Gastrocnemius medialis (tissue), 4 donors: ENCODE results near the gene CDH23. TPM values are rescaled to one million over a fixed set of nuclear protein-coding genes. Genes with fewer than 3 reads are reported as not detected.

Source experiments
- ATAC-seq, 2 donors: fragments of 150-250 bp; one replicate each; pipeline ENCODE4 v1.9.1; 2016
- DNase-seq, 2 donors: peaks; one replicate each; pipeline ENCODE4 v3.0.0-alpha.2; 2019
- H3K27ac ChIP-seq, 4 donors: fragments of 200-600 bp; sonication (generic); 1 replicate in 1 of 4; 2 replicates in 3 of 4; pipeline ENCODE4 v1.5.1; 2016 to 2018; ENCODE audit warnings: mild to moderate bottlenecking in 2 of 4, moderate library complexity in 1 of 4
- H3K27me3 ChIP-seq, 3 donors: fragments of 200-600 bp; sonication (generic) in 2 of 3; 1 replicate in 1 of 3; 2 replicates in 2 of 3; pipeline versions ENCODE4 v1.5.1 to v1.6.0; 2016 to 2019; ENCODE audit warnings: mild to moderate bottlenecking in 1 of 3, moderate library complexity in 1 of 3
- H3K36me3 ChIP-seq, 2 donors: fragments of 200-600 bp; sonication (generic) in 1 of 2; one replicate each; pipeline ENCODE4 v1.5.1; 2017 to 2018
- H3K4me1 ChIP-seq, 2 donors: fragments of 200-600 bp; sonication (generic) in 1 of 2; one replicate each; pipeline ENCODE4 v1.5.1; 2016 to 2017; ENCODE audit warnings: mild to moderate bottlenecking in 2 of 2
- H3K4me3 ChIP-seq, 4 donors: fragments of 200-600 bp; sonication (generic) in 3 of 4; 1 replicate in 1 of 4; 2 replicates in 3 of 4; pipeline ENCODE4 v1.5.1; 2016 to 2019; ENCODE audit warnings: mild to moderate bottlenecking in 2 of 4
- H3K9me3 ChIP-seq, 3 donors: fragments of 200-600 bp; sonication (generic) in 2 of 3; 1 replicate in 1 of 3; 2 replicates in 2 of 3; pipeline ENCODE4 v1.5.1; 2016 to 2019
- POLR2A ChIP-seq, 2 donors: fragments of 450-650 bp; IDR thresholded peaks; one replicate each; pipeline ENCODE4 v1.6.1; 2017; ENCODE audit warnings: antibody characterized with exemption in 2 of 2, mild to moderate bottlenecking in 2 of 2, moderate library complexity in 2 of 2
- in situ Hi-C, 4 donors: fragments of 200-750 bp; cut with MboI; loops; one replicate each; pipeline versions ENCODE4 v1.15.0 to v1.8.0; 2017; ENCODE audit warnings: low sequenced_read_pairs in 4 of 4
- intact Hi-C: fragments of 100-400 bp; cut with DNase I; formaldehyde crosslinking; loops from one replicate; pipeline ENCODE4 v1.15.1; 2023; ENCODE audit warnings: low total_unique reads
- total RNA-seq, 4 donors: library from RNA; depleted of rRNA; stranded (reverse); fragments of >200 nt; gene quantifications; one replicate each; pipeline versions ENCODE4 v1.1.0 to v1.2.3, GENCODE V29; 2016
- TF ChIP-seq, protein P1 (sequence below), 5 experiments: fragments of 450-650 bp in 3 of 5; fragments of 200-600 bp in 2 of 5; sonication (generic) in 2 of 5; IDR thresholded peaks in 4 of 5; conservative IDR thresholded peaks in 1 of 5; 1 replicate in 4 of 5; 2 replicates in 1 of 5; pipeline ENCODE4 v1.5.1; 2016 to 2019; ENCODE audit warnings: antibody characterized with exemption in 5 of 5, mild to moderate bottlenecking in 3 of 5, moderate library complexity in 3 of 5

CDH23 gene
- total RNA-seq, 4 donors from 2014 or later = 0.53 to 1.8 (median 1.2) TPM

DNA sequence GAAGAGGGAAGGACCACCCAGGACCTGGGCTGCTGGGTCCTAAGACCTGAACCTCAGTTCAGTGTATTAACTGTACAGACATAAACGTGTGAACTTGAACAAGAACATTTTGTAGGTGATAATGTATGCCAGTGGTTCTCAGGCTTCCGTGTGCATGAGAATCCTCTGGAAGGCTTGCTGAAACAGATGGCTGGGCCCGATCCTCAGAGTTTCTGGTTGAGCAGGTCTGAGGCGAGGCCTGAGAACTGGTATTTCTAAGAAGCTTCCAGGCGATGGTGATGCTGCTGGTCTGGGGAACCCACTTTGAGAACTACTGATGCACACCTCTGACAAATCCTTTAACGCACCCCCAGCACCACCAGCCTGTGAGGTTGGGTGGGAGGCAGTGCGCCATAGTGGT lies 70.4 kb downstream of the CDH23 start:
- Histone ChIP-seq H3K36me3 (no peaks in the 10 kb centered on the region), H3K27ac (no peak overlapping the region)
- TF ChIP-seq, protein P1, sequence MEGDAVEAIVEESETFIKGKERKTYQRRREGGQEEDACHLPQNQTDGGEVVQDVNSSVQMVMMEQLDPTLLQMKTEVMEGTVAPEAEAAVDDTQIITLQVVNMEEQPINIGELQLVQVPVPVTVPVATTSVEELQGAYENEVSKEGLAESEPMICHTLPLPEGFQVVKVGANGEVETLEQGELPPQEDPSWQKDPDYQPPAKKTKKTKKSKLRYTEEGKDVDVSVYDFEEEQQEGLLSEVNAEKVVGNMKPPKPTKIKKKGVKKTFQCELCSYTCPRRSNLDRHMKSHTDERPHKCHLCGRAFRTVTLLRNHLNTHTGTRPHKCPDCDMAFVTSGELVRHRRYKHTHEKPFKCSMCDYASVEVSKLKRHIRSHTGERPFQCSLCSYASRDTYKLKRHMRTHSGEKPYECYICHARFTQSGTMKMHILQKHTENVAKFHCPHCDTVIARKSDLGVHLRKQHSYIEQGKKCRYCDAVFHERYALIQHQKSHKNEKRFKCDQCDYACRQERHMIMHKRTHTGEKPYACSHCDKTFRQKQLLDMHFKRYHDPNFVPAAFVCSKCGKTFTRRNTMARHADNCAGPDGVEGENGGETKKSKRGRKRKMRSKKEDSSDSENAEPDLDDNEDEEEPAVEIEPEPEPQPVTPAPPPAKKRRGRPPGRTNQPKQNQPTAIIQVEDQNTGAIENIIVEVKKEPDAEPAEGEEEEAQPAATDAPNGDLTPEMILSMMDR (IDR thresholded peaks at IDR 0.05 in 4 of 5, conservative IDR thresholded peaks at IDR 0.05 in 1 of 5) = no peak
- TF ChIP-seq POLR2A (IDR thresholded peaks at IDR 0.05) = no peak

DNA sequence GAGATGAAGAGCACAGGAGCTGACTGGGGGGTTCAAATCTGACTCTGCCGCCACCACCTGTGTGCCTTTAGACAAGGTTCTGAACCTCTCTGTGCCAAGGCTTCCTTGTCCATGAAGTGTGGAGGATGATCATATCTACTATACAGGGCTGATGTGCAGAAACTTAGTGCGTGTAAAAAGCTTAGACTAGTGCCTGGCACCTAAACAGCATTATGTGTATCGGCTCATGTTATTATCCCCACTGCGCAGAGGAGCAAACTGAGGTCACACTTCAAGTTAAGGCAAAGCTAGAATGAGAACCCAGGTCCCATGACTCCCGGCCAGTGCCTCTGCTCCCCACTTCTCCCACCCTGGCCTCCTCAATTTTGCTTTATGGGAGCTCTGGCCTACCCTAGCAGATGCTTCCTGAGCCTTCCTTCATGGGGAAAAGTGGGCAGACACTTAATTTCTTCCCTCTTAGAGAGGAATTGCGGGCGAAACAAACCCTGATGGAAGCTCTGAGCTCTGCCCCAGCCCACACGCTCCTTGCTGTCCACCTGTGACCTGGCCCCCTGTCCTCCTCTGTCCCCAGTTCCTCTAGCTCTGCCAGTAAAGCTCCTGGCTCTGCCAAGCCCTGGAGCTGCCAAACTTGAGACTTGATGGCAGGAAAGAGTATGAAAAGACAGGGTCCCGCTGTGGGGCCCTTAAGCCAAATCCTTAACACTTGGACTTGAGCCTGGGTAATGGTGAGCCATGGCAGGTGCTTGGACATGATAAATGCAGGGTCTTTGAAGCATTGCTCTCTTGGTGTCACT lies 71.0 kb downstream of the CDH23 start:
- TF ChIP-seq, protein P1 (IDR thresholded peaks at IDR 0.05 in 4 of 5, conservative IDR thresholded peaks at IDR 0.05 in 1 of 5) = no peak
- TF ChIP-seq POLR2A (IDR thresholded peaks at IDR 0.05) = no peak
- no peaks in the 10 kb centered on the region for H3K27me3 ChIP-seq
- H3K27ac ChIP-seq = no peak overlapping the region
- no peaks in the 10 kb centered on the region for H3K9me3 ChIP-seq
- H3K4me3 ChIP-seq = no peak overlapping the region
- ATAC-seq (no peak), DNase-seq (no peak)
- in situ Hi-C loops = no loop called here
- intact Hi-C loops = no loop called here
- H3K36me3 ChIP-seq = no peaks in the 10 kb centered on the region
- H3K4me1 ChIP-seq = peaks cover 8 to 25% of the 10 kb centered on the region in 2 donors

More for the DNA sequence above, 70.4 kb downstream of the CDH23 start:
- Histone ChIP-seq H3K27me3 (no peaks in the 10 kb centered on the region), H3K4me3 (no peak overlapping the region), H3K9me3 (no peaks in the 10 kb centered on the region), H3K4me1 (peaks cover 2 to 19% of the 10 kb centered on the region in 2 donors)
- in situ Hi-C loops (no loop called here), intact Hi-C loops (no loop called here)
- no peak for DNase-seq
- ATAC-seq = no peak

DNA sequence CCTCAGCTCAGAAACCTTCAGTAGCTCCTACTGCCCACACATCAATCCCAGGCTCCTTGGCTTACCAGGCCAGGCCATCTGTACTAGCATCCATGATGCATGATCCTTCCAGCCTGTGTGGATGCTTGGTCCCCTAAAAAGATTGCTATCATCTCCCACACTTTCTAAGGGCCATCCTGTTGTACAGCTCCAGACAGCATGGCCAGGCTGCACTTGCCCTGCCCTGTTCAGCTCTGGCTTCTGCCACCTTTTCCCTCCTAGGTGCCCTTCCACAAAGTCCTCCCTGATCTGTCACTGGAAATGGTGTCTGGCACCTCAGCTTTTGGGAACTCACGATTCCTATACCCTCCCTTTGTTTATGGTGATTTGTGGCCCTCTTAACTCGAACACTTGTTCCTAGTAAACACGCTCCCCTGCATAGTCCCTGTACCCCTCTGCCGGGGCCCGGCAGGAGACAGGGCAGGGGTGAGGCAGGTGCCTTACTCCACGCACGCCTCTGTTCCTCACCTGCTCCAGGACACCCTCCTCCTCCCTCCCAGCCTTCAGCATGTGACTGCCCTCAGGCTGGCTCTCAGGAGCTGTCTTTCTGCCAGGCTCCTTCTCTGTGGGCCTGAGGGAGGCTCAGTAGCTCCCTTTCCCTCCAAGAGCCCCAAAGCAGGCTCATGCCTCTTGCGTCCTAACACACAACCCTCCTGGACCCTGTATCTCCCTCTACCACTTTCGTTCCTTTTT lies 71.8 kb downstream of the CDH23 start:
- intact Hi-C loops (no loop called here), in situ Hi-C loops (no loop called here)
- H3K36me3 ChIP-seq = no peaks in the 10 kb centered on the region
- peak overlapping the region in 1 of 4 donors; percentile 15 for H3K27ac ChIP-seq
- no peaks in the 10 kb centered on the region for H3K27me3 ChIP-seq
- H3K4me1 ChIP-seq = peaks cover 13 to 29% of the 10 kb centered on the region in 2 donors
- ATAC-seq (peak in 1 of 2 donors; percentile 21), DNase-seq (peak in 1 of 2 donors; percentile 31)
- H3K4me3 ChIP-seq = no peak overlapping the region
- no peak for TF ChIP-seq POLR2A (IDR thresholded peaks at IDR 0.05)
- TF ChIP-seq, protein P1 (IDR thresholded peaks at IDR 0.05 in 4 of 5, conservative IDR thresholded peaks at IDR 0.05 in 1 of 5) = no peak
- no peaks in the 10 kb centered on the region for H3K9me3 ChIP-seq

DNA sequence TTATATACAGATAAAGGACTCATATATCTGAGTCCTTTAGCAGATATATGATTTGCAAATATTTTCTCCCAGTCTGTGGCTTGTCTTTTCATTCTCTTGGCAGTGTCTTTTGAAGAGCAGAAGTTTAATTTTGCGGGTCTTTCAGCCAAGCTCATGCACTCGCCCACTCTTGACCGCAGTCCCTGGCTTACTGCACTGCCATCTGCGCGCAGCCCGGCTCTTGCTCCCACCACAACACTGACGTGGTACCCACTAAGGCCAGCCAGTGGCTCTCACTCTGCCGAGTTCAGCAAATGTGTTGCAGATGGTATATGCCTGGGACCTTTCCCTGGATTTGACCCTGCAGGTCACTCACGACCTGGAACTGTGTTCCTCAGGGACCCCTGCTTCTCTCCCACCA lies 74.3 kb downstream of the CDH23 start:
- no peaks in the 10 kb centered on the region for H3K9me3 ChIP-seq
- peak overlapping the region in 1 of 4 donors; percentile 74 for H3K27ac ChIP-seq
- DNase-seq (no peak), ATAC-seq (no peak)
- no peak for TF ChIP-seq POLR2A (IDR thresholded peaks at IDR 0.05)
- TF ChIP-seq, protein P1 (IDR thresholded peaks at IDR 0.05 in 4 of 5, conservative IDR thresholded peaks at IDR 0.05 in 1 of 5) = no peak
- H3K4me3 ChIP-seq = no peak overlapping the region
- peaks cover 34 to 54% of the 10 kb centered on the region in 2 donors for H3K4me1 ChIP-seq
- intact Hi-C loops = no loop called here
- in situ Hi-C loops = no loop called here
- no peaks in the 10 kb centered on the region for H3K36me3 ChIP-seq
- no peaks in the 10 kb centered on the region for H3K27me3 ChIP-seq
